RWPE2 (cell line): ENCODE data around the gene TMEM40.

ENCODE experiments used
- ATAC-seq: fragments of 200-7000 bp; cut with Tn5 transposase; 3 replicates; pipeline ENCODE4 v1.9.1; 2021; ENCODE audit warnings: low read depth
- DNase-seq: peaks from one replicate; pipeline ENCODE4 v3.0.0-alpha.2; 2020; ENCODE audit warnings: low spot score
- H3K27ac ChIP-seq: fragments of 450-650 bp; 2 replicates; pipeline ENCODE4 v1.5.1; 2017; ENCODE audit warnings: mild to moderate bottlenecking; ENCODE audit not compliant: poor library complexity, severe bottlenecking
- H3K27me3 ChIP-seq: fragments of 250-450 bp; sonication (Bioruptor Pico); 2 replicates; pipeline ENCODE4 v1.5.1; 2021; ENCODE audit warnings: mild to moderate bottlenecking, moderate library complexity; ENCODE audit not compliant: insufficient read depth, poor library complexity, severe bottlenecking
- H3K36me3 ChIP-seq: fragments of 250-450 bp; sonication (Bioruptor Pico); 2 replicates; pipeline ENCODE4 v1.5.1; 2020; ENCODE audit warnings: low read depth, mild to moderate bottlenecking, moderate library complexity
- H3K4me1 ChIP-seq: fragments of 250-450 bp; sonication (Bioruptor Pico); 2 replicates; pipeline ENCODE4 v1.5.1; 2021; ENCODE audit warnings: mild to moderate bottlenecking, moderate library complexity; ENCODE audit not compliant: insufficient read depth, poor library complexity, severe bottlenecking
- H3K4me3 ChIP-seq: fragments of 250-450 bp; sonication (Bioruptor Pico); 2 replicates; pipeline ENCODE4 v1.5.1; 2021; ENCODE audit warnings: mild to moderate bottlenecking, moderate library complexity; ENCODE audit not compliant: severe bottlenecking
- H3K9me3 ChIP-seq: fragments of 250-450 bp; sonication (Bioruptor Pico); 2 replicates; pipeline ENCODE4 v1.5.1; 2021; ENCODE audit warnings: mild to moderate bottlenecking, moderate library complexity; ENCODE audit not compliant: severe bottlenecking
- CTCF ChIP-seq: fragments of 450-650 bp; IDR thresholded peaks from one replicate; pipeline ENCODE4 v1.5.1; 2017; ENCODE audit warnings: mild to moderate bottlenecking, moderate library complexity; ENCODE audit not compliant: poor library complexity, severe bottlenecking

The TMEM40 gene

GRCh38 chr3:12799525-12800440 is 40.7 kb upstream of the TMEM40 start:
- Histone ChIP-seq H3K9me3 (no peaks in the 10 kb centered on the region), H3K4me3 (no peak overlapping the region), H3K27me3 (no peaks in the 10 kb centered on the region), H3K4me1 (no peaks in the 10 kb centered on the region), H3K36me3 (no peaks in the 10 kb centered on the region), H3K27ac (no peak overlapping the region)
- ATAC-seq = no peak
- TF ChIP-seq CTCF = no peak
- no peak for DNase-seq

- H3K27ac ChIP-seq = no peak overlapping the region
- TF ChIP-seq CTCF = no peak
- no peaks in the 10 kb centered on the region for H3K9me3 ChIP-seq
- no peaks in the 10 kb centered on the region for H3K27me3 ChIP-seq
- no peaks in the 10 kb centered on the region for H3K36me3 ChIP-seq
- H3K4me3 ChIP-seq = no peak overlapping the region
- ATAC-seq = no peak
- no peaks in the 10 kb centered on the region for H3K4me1 ChIP-seq
- no peak for DNase-seq
Observed at GRCh38 chr3:12798559-12799179, 39.6 kb upstream of the TMEM40 start.

GRCh38 chr3:12797892-12798558 is 39.0 kb upstream of the TMEM40 start:
- ATAC-seq (no peak), DNase-seq (no peak)
- H3K4me1 ChIP-seq = no peaks in the 10 kb centered on the region
- no peaks in the 10 kb centered on the region for H3K9me3 ChIP-seq
- no peaks in the 10 kb centered on the region for H3K27me3 ChIP-seq
- no peak for TF ChIP-seq CTCF
- no peak overlapping the region for H3K27ac ChIP-seq
- H3K36me3 ChIP-seq = no peaks in the 10 kb centered on the region
- no peak overlapping the region for H3K4me3 ChIP-seq

GRCh38 chr3:12797124-12797891 is 38.2 kb upstream of the TMEM40 start:
- no peaks in the 10 kb centered on the region for H3K27me3 ChIP-seq
- no peak for TF ChIP-seq CTCF
- H3K36me3 ChIP-seq = no peaks in the 10 kb centered on the region
- no peaks in the 10 kb centered on the region for H3K9me3 ChIP-seq
- ATAC-seq (no peak), DNase-seq (no peak)
- no peak overlapping the region for H3K27ac ChIP-seq
- no peaks in the 10 kb centered on the region for H3K4me1 ChIP-seq
- no peak overlapping the region for H3K4me3 ChIP-seq
